HepG2 (cell line): ENCODE data around the gene SLC9A1. TPM values are rescaled to one million over a fixed set of nuclear protein-coding genes. Genes with fewer than 3 reads are reported as not detected.

Experiments used
- FLYWCH1 ChIP-seq: sonication (generic); formaldehyde crosslinking; IDR thresholded peaks from 2 replicates; pipeline ENCODE4 v1.8.1; 2023; ENCODE audit warnings: mild to moderate bottlenecking, missing genetic modification reagents
- FOSL2 ChIP-seq: sonication (generic); formaldehyde crosslinking; IDR thresholded peaks from 2 replicates; pipeline ENCODE4 v1.4.0; 2020; ENCODE audit warnings: missing genetic modification reagents
- XRCC5 ChIP-seq: fragments of 200-400 bp; formaldehyde crosslinking; optimal IDR thresholded peaks from 2 replicates; pipeline ENCODE3; 2017; ENCODE audit warnings: mild to moderate bottlenecking, low read length
- ZFP91 ChIP-seq: sonication (generic); formaldehyde crosslinking; IDR thresholded peaks from 2 replicates; pipeline ENCODE4 v1.9.0; 2022; ENCODE audit warnings: missing genetic modification reagents, mild to moderate bottlenecking, borderline replicate concordance
- ZNF33A ChIP-seq: sonication (generic); formaldehyde crosslinking; IDR thresholded peaks from 2 replicates; pipeline ENCODE4 v1.5.1; 2020; ENCODE audit warnings: missing genetic modification reagents, mild to moderate bottlenecking, moderate library complexity, borderline replicate concordance
- ZNF550 ChIP-seq: sonication (generic); formaldehyde crosslinking; IDR thresholded peaks from 2 replicates; pipeline ENCODE4 v1.4.0; 2020; ENCODE audit warnings: mild to moderate bottlenecking, missing genetic modification reagents, borderline replicate concordance
- ZNF556 ChIP-seq: sonication (generic); formaldehyde crosslinking; IDR thresholded peaks from 2 replicates; pipeline ENCODE4 v1.4.0; 2020; ENCODE audit warnings: mild to moderate bottlenecking, missing genetic modification reagents, borderline replicate concordance
- polyA plus RNA-seq, 8 experiments: library from polyadenylated mRNA; depleted of rRNA in 3 of 8; stranded (reverse) in 7 of 8; unstranded in 1 of 8; fragments of >200 nt; fragmentation: Illumina TruSeq in 4 of 8; extraction: Trizol in 4 of 8; gene quantifications; 2 replicates each; pipeline versions ENCODE4 v1.2.1 to v1.2.3, GENCODE V29; 2011 to 2016; ENCODE audit warnings: low read depth in 4 of 8, missing spikeins in 1 of 8, mixed read lengths in 1 of 8; ENCODE audit not compliant: insufficient read depth in 1 of 8
- total RNA-seq, 5 experiments: library from RNA; depleted of rRNA; stranded (reverse); fragments of >200 nt; fragmentation: Illumina TruSeq; extraction: Trizol; gene quantifications; 2 replicates each; pipeline ENCODE4 v1.2.3, GENCODE V29; 2016; ENCODE audit warnings: low read depth in 1 of 5
- TF ChIP-seq, protein P1 (sequence below): sonication (generic); formaldehyde crosslinking; IDR thresholded peaks from 2 replicates; pipeline ENCODE4 v1.5.0; 2020; ENCODE audit warnings: mild to moderate bottlenecking, missing genetic modification reagents, borderline replicate concordance
- TF ChIP-seq, protein P2 (sequence below): sonication (generic); formaldehyde crosslinking; IDR thresholded peaks from 2 replicates; pipeline ENCODE4 v1.4.0; 2020; ENCODE audit warnings: missing genetic modification reagents
- TF ChIP-seq, protein P3 (sequence below): IDR thresholded peaks from 2 replicates; pipeline ENCODE4 v1.6.1; 2012; ENCODE audit warnings: low read length, improper control_type of control experiment

SLC9A1 gene
- total and polyA plus RNA-seq, 2 of the 13 experiments (the other 11 are each of a cell fraction or from before 2014, with no cell fraction given), result 1.4 to 2.9 TPM

DNA sequence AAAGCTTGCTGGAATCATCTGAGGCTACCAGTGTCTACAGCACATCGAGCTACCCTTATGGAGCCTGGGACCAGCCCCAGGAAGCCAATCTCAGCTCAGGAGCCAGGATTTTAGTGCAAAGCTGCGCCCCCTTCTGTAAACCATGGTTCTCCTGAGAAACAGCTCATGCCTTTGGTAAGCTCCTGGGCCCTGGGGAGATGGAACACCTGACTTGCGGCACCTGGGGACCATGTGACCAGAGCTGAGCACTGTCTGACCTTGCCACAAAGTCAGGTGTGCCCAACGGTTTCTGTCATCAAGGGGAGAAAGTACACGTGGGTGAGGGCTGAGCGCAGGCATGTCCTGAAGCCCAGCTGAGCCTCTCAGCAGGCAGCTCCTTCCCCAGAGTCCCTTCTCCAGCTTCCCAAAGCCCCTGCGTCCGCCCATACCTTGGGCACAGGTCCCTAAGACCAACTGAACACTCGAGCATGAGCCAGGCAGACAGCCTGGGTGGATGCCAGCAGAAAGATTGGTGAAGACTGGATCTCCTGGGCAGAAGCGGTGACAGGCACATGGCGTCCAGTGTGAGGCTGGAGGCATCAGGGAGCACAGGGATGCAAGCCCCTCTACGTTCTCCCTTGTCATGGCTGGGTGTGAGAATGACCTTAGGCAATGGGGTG lies 84.4 kb downstream of the SLC9A1 start (continued):
- TF ChIP-seq ZNF550 (CRISPR knock-in tag) (no peak), ZFP91 (CRISPR knock-in tag) (0 out of 2 replicates have a peak, but pooled peaks have one; percentile 27), FOSL2 (no peak), FLYWCH1 (CRISPR knock-in tag) (no peak), XRCC5 (no peak), ZNF33A (CRISPR knock-in tag) (no peak), ZNF556 (CRISPR knock-in tag) (no peak)
- TF ChIP-seq, protein P1, sequence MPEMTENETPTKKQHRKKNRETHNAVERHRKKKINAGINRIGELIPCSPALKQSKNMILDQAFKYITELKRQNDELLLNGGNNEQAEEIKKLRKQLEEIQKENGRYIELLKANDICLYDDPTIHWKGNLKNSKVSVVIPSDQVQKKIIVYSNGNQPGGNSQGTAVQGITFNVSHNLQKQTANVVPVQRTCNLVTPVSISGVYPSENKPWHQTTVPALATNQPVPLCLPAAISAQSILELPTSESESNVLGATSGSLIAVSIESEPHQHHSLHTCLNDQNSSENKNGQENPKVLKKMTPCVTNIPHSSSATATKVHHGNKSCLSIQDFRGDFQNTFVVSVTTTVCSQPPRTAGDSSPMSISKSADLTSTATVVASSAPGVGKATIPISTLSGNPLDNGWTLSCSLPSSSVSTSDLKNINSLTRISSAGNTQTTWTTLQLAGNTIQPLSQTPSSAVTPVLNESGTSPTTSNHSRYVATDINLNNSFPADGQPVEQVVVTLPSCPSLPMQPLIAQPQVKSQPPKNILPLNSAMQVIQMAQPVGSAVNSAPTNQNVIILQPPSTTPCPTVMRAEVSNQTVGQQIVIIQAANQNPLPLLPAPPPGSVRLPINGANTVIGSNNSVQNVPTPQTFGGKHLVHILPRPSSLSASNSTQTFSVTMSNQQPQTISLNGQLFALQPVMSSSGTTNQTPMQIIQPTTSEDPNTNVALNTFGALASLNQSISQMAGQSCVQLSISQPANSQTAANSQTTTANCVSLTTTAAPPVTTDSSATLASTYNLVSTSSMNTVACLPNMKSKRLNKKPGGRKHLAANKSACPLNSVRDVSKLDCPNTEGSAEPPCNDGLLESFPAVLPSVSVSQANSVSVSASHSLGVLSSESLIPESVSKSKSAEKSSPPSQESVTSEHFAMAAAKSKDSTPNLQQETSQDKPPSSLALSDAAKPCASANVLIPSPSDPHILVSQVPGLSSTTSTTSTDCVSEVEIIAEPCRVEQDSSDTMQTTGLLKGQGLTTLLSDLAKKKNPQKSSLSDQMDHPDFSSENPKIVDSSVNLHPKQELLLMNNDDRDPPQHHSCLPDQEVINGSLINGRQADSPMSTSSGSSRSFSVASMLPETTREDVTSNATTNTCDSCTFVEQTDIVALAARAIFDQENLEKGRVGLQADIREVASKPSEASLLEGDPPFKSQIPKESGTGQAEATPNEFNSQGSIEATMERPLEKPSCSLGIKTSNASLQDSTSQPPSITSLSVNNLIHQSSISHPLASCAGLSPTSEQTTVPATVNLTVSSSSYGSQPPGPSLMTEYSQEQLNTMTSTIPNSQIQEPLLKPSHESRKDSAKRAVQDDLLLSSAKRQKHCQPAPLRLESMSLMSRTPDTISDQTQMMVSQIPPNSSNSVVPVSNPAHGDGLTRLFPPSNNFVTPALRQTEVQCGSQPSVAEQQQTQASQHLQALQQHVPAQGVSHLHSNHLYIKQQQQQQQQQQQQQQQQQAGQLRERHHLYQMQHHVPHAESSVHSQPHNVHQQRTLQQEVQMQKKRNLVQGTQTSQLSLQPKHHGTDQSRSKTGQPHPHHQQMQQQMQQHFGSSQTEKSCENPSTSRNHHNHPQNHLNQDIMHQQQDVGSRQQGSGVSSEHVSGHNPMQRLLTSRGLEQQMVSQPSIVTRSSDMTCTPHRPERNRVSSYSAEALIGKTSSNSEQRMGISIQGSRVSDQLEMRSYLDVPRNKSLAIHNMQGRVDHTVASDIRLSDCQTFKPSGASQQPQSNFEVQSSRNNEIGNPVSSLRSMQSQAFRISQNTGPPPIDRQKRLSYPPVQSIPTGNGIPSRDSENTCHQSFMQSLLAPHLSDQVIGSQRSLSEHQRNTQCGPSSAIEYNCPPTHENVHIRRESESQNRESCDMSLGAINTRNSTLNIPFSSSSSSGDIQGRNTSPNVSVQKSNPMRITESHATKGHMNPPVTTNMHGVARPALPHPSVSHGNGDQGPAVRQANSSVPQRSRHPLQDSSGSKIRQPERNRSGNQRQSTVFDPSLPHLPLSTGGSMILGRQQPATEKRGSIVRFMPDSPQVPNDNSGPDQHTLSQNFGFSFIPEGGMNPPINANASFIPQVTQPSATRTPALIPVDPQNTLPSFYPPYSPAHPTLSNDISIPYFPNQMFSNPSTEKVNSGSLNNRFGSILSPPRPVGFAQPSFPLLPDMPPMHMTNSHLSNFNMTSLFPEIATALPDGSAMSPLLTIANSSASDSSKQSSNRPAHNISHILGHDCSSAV, result no peak
- TF ChIP-seq, protein P2, sequence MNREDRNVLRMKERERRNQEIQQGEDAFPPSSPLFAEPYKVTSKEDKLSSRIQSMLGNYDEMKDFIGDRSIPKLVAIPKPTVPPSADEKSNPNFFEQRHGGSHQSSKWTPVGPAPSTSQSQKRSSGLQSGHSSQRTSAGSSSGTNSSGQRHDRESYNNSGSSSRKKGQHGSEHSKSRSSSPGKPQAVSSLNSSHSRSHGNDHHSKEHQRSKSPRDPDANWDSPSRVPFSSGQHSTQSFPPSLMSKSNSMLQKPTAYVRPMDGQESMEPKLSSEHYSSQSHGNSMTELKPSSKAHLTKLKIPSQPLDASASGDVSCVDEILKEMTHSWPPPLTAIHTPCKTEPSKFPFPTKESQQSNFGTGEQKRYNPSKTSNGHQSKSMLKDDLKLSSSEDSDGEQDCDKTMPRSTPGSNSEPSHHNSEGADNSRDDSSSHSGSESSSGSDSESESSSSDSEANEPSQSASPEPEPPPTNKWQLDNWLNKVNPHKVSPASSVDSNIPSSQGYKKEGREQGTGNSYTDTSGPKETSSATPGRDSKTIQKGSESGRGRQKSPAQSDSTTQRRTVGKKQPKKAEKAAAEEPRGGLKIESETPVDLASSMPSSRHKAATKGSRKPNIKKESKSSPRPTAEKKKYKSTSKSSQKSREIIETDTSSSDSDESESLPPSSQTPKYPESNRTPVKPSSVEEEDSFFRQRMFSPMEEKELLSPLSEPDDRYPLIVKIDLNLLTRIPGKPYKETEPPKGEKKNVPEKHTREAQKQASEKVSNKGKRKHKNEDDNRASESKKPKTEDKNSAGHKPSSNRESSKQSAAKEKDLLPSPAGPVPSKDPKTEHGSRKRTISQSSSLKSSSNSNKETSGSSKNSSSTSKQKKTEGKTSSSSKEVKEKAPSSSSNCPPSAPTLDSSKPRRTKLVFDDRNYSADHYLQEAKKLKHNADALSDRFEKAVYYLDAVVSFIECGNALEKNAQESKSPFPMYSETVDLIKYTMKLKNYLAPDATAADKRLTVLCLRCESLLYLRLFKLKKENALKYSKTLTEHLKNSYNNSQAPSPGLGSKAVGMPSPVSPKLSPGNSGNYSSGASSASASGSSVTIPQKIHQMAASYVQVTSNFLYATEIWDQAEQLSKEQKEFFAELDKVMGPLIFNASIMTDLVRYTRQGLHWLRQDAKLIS (CRISPR knock-in tag), result no peak
- TF ChIP-seq, protein P3, sequence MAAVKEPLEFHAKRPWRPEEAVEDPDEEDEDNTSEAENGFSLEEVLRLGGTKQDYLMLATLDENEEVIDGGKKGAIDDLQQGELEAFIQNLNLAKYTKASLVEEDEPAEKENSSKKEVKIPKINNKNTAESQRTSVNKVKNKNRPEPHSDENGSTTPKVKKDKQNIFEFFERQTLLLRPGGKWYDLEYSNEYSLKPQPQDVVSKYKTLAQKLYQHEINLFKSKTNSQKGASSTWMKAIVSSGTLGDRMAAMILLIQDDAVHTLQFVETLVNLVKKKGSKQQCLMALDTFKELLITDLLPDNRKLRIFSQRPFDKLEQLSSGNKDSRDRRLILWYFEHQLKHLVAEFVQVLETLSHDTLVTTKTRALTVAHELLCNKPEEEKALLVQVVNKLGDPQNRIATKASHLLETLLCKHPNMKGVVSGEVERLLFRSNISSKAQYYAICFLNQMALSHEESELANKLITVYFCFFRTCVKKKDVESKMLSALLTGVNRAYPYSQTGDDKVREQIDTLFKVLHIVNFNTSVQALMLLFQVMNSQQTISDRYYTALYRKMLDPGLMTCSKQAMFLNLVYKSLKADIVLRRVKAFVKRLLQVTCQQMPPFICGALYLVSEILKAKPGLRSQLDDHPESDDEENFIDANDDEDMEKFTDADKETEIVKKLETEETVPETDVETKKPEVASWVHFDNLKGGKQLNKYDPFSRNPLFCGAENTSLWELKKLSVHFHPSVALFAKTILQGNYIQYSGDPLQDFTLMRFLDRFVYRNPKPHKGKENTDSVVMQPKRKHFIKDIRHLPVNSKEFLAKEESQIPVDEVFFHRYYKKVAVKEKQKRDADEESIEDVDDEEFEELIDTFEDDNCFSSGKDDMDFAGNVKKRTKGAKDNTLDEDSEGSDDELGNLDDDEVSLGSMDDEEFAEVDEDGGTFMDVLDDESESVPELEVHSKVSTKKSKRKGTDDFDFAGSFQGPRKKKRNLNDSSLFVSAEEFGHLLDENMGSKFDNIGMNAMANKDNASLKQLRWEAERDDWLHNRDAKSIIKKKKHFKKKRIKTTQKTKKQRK, result no peak
